SK-N-SH (cell line): ENCODE data around the gene ARHGEF6. TPM values are rescaled to one million over a fixed set of nuclear protein-coding genes. Genes with fewer than 3 reads are reported as not detected.

Experiments used
- CTCF ChIA-PET: fragments of 300-600, 350-600 bp; formaldehyde crosslinking; extraction: SDS; loops from one replicate; lab custom pipeline; 2021; lab: Yijun Ruan, JAX
- POLR2A ChIA-PET: fragments of 350-600 bp; sonication (Branson Sonifier 250); formaldehyde crosslinking; extraction: SDS; loops from one replicate; lab custom pipeline; 2020; ENCODE audit warnings: antibody characterized with exemption, inconsistent platforms; lab: Yijun Ruan, JAX
- DNase-seq: peaks from one replicate; pipeline ENCODE4 v3.0.0; 2012
- H2AFZ ChIP-seq: fragments of 200-600 bp; sonication (generic); 2 replicates; pipeline ENCODE4 v1.8.1; 2016; ENCODE audit warnings: antibody characterized with exemption, mild to moderate bottlenecking, low read depth
- H3F3A ChIP-seq: fragments of 200-600 bp; sonication (generic); replicated peaks from 2 replicates; pipeline ENCODE3; 2016; ENCODE audit warnings: antibody characterized with exemption, mild to moderate bottlenecking; ENCODE audit not compliant: insufficient read depth
- H3K27ac ChIP-seq, 2 experiments: fragments of 200-500 bp in 1 of 2; fragments of 200-600 bp in 1 of 2; sonication (Bioruptor generic) in 1 of 2; sonication (generic), shearing (Covaris generic) in 1 of 2; 2 replicates each; pipeline versions ENCODE4 v1.5.1 to v1.6.1; 2014 to 2016; ENCODE audit warnings: low read depth in 2 of 2, inconsistent platforms in 1 of 2, low read length in 1 of 2, mild to moderate bottlenecking in 1 of 2, mixed read lengths in 1 of 2
- H3K27me3 ChIP-seq: fragments of 200-600 bp; sonication (generic), shearing (Covaris generic); 2 replicates; pipeline ENCODE4 v1.6.1; 2016; ENCODE audit warnings: mixed run types; ENCODE audit not compliant: insufficient read depth
- H3K36me3 ChIP-seq, 2 experiments: fragments of 200-500 bp in 1 of 2; fragments of 200-600 bp in 1 of 2; sonication (Bioruptor generic) in 1 of 2; sonication (generic) in 1 of 2; replicated peaks in 1 of 2; 2 replicates each; pipeline versions ENCODE3 to v1.5.1; 2014 to 2016; ENCODE audit warnings: low read length in 1 of 2, mild to moderate bottlenecking in 1 of 2; ENCODE audit not compliant: insufficient read depth in 2 of 2, control insufficient read depth in 1 of 2
- H3K4me1 ChIP-seq, 2 experiments: fragments of 200-500 bp in 1 of 2; fragments of 200-600 bp in 1 of 2; sonication (Bioruptor generic) in 1 of 2; sonication (generic), shearing (Covaris generic) in 1 of 2; 2 replicates each; pipeline versions ENCODE4 v1.5.1 to v1.6.1; 2014 to 2016; ENCODE audit warnings: low read depth in 1 of 2, low read length in 1 of 2, mixed run types in 1 of 2; ENCODE audit not compliant: insufficient read depth in 2 of 2, control insufficient read depth in 1 of 2
- H3K4me2 ChIP-seq: fragments of 200-600 bp; sonication (generic), shearing (Covaris generic); 2 replicates; pipeline ENCODE4 v1.6.1; 2017; ENCODE audit warnings: mixed run types
- H3K4me3 ChIP-seq, 2 experiments: fragments of 200-500 bp in 1 of 2; fragments of 200-600 bp in 1 of 2; sonication (Bioruptor generic) in 1 of 2; sonication (generic), shearing (Covaris generic) in 1 of 2; 2 replicates each; pipeline versions ENCODE4 v1.5.1 to v1.8.1; 2014 to 2016; ENCODE audit warnings: low read depth in 2 of 2, inconsistent platforms in 1 of 2, low read length in 1 of 2, mild to moderate bottlenecking in 1 of 2, mixed read lengths in 1 of 2, moderate library complexity in 1 of 2
- H3K79me2 ChIP-seq: fragments of 200-600 bp; sonication (generic); 2 replicates; pipeline ENCODE4 v1.8.1; 2017; ENCODE audit warnings: mild to moderate bottlenecking; ENCODE audit not compliant: insufficient read depth
- H3K9ac ChIP-seq: fragments of 200-600 bp; sonication (generic); 2 replicates; pipeline ENCODE4 v1.6.1; 2017; ENCODE audit warnings: mixed run types
- H3K9me2 ChIP-seq: fragments of 200-600 bp; sonication (generic); 2 replicates; pipeline ENCODE4 v1.6.1; 2017; ENCODE audit warnings: mixed run types
- H3K9me3 ChIP-seq: fragments of 200-600 bp; sonication (generic); 2 replicates; pipeline ENCODE4 v1.6.1; 2017; ENCODE audit warnings: mixed run types, mild to moderate bottlenecking, moderate library complexity
- H4K20me1 ChIP-seq: fragments of 200-600 bp; sonication (generic); 2 replicates; pipeline ENCODE4 v1.6.1; 2017; ENCODE audit warnings: mild to moderate bottlenecking, mixed run types; ENCODE audit not compliant: insufficient read depth
- FOSL2 ChIP-seq: IDR thresholded peaks from 2 replicates; pipeline ENCODE4 v1.4.0; 2012; ENCODE audit warnings: low read depth, mild to moderate bottlenecking, moderate library complexity, borderline replicate concordance
- FOXM1 ChIP-seq: IDR thresholded peaks from 2 replicates; pipeline ENCODE4 v1.4.0; 2012; ENCODE audit warnings: low read depth, mild to moderate bottlenecking
- GABPA ChIP-seq: IDR thresholded peaks from 2 replicates; pipeline ENCODE4 v1.4.0; 2012; ENCODE audit warnings: low read depth, mild to moderate bottlenecking
- GATA2 ChIP-seq: sonication (generic); formaldehyde crosslinking; IDR thresholded peaks from 2 replicates; pipeline ENCODE4 v1.5.0; 2020; ENCODE audit warnings: mild to moderate bottlenecking, missing genetic modification reagents
- JUND ChIP-seq: IDR thresholded peaks from 2 replicates; pipeline ENCODE4 v1.4.0; 2012
- NRF1 ChIP-seq: IDR thresholded peaks from 2 replicates; pipeline ENCODE4 v1.6.1; 2012; ENCODE audit warnings: low read depth, mild to moderate bottlenecking, low read length
- RFX5 ChIP-seq: IDR thresholded peaks from 2 replicates; pipeline ENCODE4 v1.6.1; 2012; ENCODE audit warnings: mild to moderate bottlenecking, improper control_type of control experiment, low read length
- RXRA ChIP-seq: IDR thresholded peaks from 2 replicates; pipeline ENCODE4 v1.4.0; 2012; ENCODE audit warnings: low read depth, mild to moderate bottlenecking, borderline replicate concordance
- SIN3A ChIP-seq: IDR thresholded peaks from 2 replicates; pipeline ENCODE4 v1.6.1; 2012; ENCODE audit warnings: low read depth, mild to moderate bottlenecking, low read length, moderate library complexity, borderline replicate concordance
- TEAD4 ChIP-seq: IDR thresholded peaks from 2 replicates; pipeline ENCODE4 v1.4.0; 2012; ENCODE audit warnings: mild to moderate bottlenecking, borderline replicate concordance; ENCODE audit not compliant: insufficient read depth
- WGBS: methylation state at CpG from one replicate; pipeline ENCODE4 v1.1.6; 2017; ENCODE audit warnings: low lambda C conversion rate; 5-methylcytosine and 5-hydroxymethylcytosine counted together
- polyA plus RNA-seq, 3 experiments: library from polyadenylated mRNA; depleted of rRNA; stranded (reverse); fragments of >200 nt; gene quantifications; 2 replicates each; pipeline ENCODE4 v1.2.3, GENCODE V29; 2012
- TF ChIP-seq, protein P1 (sequence below): IDR thresholded peaks from 2 replicates; pipeline ENCODE4; 2012
- TF ChIP-seq, protein P2 (sequence below): fragments of 150-350 bp; IDR thresholded peaks from 2 replicates; pipeline ENCODE4 v1.6.1; 2016; ENCODE audit warnings: mild to moderate bottlenecking, low read depth, low read length
- TF ChIP-seq, protein P3 (sequence below): IDR thresholded peaks from 2 replicates; pipeline ENCODE4 v1.4.0; 2012; ENCODE audit warnings: low read depth, borderline replicate concordance

The ARHGEF6 gene
- polyA plus RNA-seq, 1 of the 3 experiments (the other 2 are of a cell fraction): 2.7 TPM

DNA sequence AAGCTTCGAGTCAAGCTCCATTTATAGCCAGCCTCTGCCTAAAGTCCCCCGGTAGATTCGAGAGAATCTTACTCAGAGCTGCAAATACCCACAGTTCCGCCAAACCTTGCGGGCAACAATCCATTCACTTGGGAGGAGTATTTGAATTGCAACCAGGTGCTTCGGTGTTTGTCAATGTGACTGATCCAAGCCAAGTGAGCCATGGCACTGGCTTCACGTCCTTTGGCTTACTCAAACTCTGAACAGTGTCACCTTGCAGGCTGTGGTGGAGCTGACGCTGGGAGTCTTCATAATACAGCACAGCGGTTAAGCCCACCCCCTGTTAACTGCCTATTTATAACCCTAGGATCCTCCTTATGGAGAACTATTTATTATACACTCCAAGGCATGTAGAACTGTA is 121.6 kb downstream of the ARHGEF6 start:
- H4K20me1 ChIP-seq: no peaks in the 10 kb centered on the region
- no peak overlapping the region for H3K4me2 ChIP-seq
- ChIA-PET CTCF (interaction anchor here (0.7 to 0.9 kb wide), 2 partner anchors 36 to 73 kb away, joined by 3 read pairs; no protein-coding TSS in a partner anchor), POLR2A (no interaction called here)
- no peaks in the 10 kb centered on the region for H3K36me3 ChIP-seq
- no peak for DNase-seq
- H3K27me3 ChIP-seq: peaks cover 21% of the 10 kb centered on the region
- no peaks in the 10 kb centered on the region for H3K9me3 ChIP-seq
- H3F3A ChIP-seq: no peaks in the 10 kb centered on the region
- H3K4me3 ChIP-seq: no peak overlapping the region
- TF ChIP-seq RFX5 (no peak), GABPA (no peak), GATA2 (CRISPR knock-in tag) (no peak), FOXM1 (no peak), NRF1 (no peak)
- TF ChIP-seq, protein P1, sequence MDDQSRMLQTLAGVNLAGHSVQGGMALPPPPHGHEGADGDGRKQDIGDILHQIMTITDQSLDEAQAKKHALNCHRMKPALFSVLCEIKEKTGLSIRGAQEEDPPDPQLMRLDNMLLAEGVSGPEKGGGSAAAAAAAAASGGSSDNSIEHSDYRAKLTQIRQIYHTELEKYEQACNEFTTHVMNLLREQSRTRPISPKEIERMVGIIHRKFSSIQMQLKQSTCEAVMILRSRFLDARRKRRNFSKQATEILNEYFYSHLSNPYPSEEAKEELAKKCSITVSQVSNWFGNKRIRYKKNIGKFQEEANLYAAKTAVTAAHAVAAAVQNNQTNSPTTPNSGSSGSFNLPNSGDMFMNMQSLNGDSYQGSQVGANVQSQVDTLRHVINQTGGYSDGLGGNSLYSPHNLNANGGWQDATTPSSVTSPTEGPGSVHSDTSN: no peak
- H3K4me1 ChIP-seq: no peaks in the 10 kb centered on the region
- no peak overlapping the region for H3K27ac ChIP-seq
- no peak overlapping the region for H2AFZ ChIP-seq
- no peaks in the 10 kb centered on the region for H3K79me2 ChIP-seq
- H3K9ac ChIP-seq: no peak overlapping the region
- 25% methylated on average over 5 of the region's 9 CpGs for whole genome bisulfite sequencing
- H3K9me2 ChIP-seq: no peaks in the 10 kb centered on the region

DNA sequence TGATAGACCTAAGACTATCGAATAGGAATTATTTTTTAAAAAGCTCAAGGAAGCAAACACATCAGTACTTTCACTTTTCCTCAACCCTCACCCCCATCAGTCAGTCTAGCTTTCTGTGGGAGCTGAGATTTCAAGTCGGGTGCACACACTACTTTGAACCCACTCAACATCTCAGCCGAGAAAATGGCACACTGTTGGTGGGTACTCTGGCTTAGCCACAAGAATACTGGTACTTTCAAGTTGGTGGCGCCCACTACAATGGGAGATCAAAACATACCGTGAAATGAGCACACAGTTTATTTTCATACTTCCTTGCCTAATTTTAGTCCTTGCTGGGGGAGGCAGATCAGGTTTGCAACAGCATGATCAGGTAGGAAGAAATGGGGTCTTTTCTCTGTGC is 122.6 kb downstream of the ARHGEF6 start:
- no peak for DNase-seq
- whole genome bisulfite sequencing: 23% methylated on average over 5 of the region's 5 CpGs
- Histone ChIP-seq H2AFZ (no peak overlapping the region), H3K4me3 (no peak overlapping the region), H3K79me2 (no peaks in the 10 kb centered on the region), H3K9me3 (no peaks in the 10 kb centered on the region), H3F3A (no peaks in the 10 kb centered on the region), H3K27ac (no peak overlapping the region), H3K9me2 (no peaks in the 10 kb centered on the region), H3K9ac (no peak overlapping the region), H3K27me3 (peaks cover 21% of the 10 kb centered on the region), H4K20me1 (no peaks in the 10 kb centered on the region), H3K4me2 (no peak overlapping the region), H3K36me3 (no peaks in the 10 kb centered on the region), H3K4me1 (no peaks in the 10 kb centered on the region)
- ChIA-PET CTCF (no interaction called here), POLR2A (no interaction called here)
- TF ChIP-seq SIN3A: no peak
- no peak for TF ChIP-seq RXRA
- TF ChIP-seq, protein P2, sequence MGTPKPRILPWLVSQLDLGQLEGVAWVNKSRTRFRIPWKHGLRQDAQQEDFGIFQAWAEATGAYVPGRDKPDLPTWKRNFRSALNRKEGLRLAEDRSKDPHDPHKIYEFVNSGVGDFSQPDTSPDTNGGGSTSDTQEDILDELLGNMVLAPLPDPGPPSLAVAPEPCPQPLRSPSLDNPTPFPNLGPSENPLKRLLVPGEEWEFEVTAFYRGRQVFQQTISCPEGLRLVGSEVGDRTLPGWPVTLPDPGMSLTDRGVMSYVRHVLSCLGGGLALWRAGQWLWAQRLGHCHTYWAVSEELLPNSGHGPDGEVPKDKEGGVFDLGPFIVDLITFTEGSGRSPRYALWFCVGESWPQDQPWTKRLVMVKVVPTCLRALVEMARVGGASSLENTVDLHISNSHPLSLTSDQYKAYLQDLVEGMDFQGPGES: no peak
- no peak for TF ChIP-seq JUND
- TF ChIP-seq FOSL2: no peak
- TF ChIP-seq, protein P3, sequence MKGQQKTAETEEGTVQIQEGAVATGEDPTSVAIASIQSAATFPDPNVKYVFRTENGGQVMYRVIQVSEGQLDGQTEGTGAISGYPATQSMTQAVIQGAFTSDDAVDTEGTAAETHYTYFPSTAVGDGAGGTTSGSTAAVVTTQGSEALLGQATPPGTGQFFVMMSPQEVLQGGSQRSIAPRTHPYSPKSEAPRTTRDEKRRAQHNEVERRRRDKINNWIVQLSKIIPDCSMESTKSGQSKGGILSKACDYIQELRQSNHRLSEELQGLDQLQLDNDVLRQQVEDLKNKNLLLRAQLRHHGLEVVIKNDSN: no peak
- no peak for TF ChIP-seq TEAD4
